Measurements from ENCODE around the gene MID1. TPM values are rescaled to one million over a fixed set of nuclear protein-coding genes. Genes with fewer than 3 reads are reported as not detected.

MID1 gene
- total RNA-seq, 1 experiment from 2014 or later, result 14.8 TPM

DNA sequence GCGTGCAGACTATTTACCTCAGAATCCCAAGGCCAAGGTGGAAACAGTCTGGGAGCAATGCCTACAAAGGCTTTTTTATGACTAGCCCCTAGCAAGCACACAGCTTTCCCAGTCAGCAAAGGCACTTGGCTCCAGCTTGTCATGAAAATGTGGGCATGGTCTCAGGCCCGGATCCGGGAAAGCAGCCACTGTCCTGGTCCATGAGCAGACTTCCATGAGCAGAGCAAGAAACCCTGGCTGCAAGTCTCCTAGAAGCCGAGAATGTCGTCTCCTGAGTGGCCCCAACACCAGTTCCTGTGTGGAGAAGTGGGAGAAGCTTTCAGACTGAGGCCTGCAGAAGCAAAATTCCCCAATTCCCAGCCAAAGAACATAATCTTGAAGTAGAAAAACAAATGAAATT lies 190.5 kb downstream of the MID1 start:
- H3K27ac ChIP-seq, result no peak overlapping the region
- no peak for DNase-seq (ENCODE audit: low read depth in 1 of 2, low spot score in 2 of 2)
- no peaks in the 10 kb centered on the region for H3K4me1 ChIP-seq (replicated peaks)
- no peaks in the 10 kb centered on the region for H3K36me3 ChIP-seq
- H3K9me3 ChIP-seq (replicated peaks), result no peaks in the 10 kb centered on the region
- H3K27me3 ChIP-seq (replicated peaks), result no peaks in the 10 kb centered on the region
- no peak overlapping the region for H3K4me3 ChIP-seq

DNA sequence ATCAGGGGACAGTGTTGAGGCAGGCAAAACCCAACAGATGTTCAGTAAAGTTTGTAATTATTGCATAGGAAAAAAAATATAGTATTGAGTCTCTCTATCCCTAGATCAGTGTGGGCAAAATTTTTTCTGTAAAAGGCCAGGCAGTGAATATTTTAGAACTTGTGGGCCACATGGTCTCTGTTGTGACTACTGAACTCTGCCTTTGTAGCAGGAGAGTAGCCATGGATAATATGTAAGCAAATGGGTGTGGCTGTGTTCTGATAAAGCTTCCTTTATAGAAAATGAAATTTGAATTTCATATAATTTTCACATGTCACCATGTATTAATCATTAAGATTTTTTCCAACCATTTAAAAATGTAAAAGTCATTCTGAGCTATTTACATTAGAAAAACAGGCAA lies 193.1 kb downstream of the MID1 start:
- H3K9me3 ChIP-seq (replicated peaks), result no peaks in the 10 kb centered on the region
- H3K27me3 ChIP-seq (replicated peaks), result no peaks in the 10 kb centered on the region
- no peak overlapping the region for H3K4me3 ChIP-seq
- H3K36me3 ChIP-seq, result no peaks in the 10 kb centered on the region
- H3K27ac ChIP-seq, result no peak overlapping the region
- no peaks in the 10 kb centered on the region for H3K4me1 ChIP-seq (replicated peaks)
- no peak for DNase-seq (ENCODE audit: low read depth in 1 of 2, low spot score in 2 of 2)

DNA sequence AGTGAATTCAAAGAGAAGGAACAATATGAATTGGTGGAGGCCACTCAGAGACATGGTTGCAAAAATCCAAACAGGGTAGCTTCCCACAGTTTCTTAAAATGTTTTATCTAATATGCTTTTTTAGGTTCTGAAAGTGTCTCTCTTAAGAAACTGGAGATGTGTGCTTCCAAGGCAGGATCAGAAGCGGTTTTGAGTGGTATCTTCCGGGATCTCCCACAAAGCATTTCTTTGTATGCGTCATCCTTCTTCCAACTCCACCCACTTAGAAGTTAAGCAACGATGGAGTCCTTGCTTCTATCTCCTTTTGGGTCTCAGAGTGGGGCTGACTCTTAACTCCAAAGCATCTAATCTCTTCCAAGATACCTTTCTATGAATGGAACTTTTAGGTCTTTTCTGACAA lies 196.7 kb downstream of the MID1 start:
- no peak for DNase-seq (ENCODE audit: low read depth in 1 of 2, low spot score in 2 of 2)
- Histone ChIP-seq H3K4me1 (replicated peaks) (no peaks in the 10 kb centered on the region), H3K27me3 (replicated peaks) (no peaks in the 10 kb centered on the region), H3K36me3 (no peaks in the 10 kb centered on the region), H3K27ac (no peak overlapping the region), H3K4me3 (no peak overlapping the region), H3K9me3 (replicated peaks) (no peaks in the 10 kb centered on the region)

DNA sequence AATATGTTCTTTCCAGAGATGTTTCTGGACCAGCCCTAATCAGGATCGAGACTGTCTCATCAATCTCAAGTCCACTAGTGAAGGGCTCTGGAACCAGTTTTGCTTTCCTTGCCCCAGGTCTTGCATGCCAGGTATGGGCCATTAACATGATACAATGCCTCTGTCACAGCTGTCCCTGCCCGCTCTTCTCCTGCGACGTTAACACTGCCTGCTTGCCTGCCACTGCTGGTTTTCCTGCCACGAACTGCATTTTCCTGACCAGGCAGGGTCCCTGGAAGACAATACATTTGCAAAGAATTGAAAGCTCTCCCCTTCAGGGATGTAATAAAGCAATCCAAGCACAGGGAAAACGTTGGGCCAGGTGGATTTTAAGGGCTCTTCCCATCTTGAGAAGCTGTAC lies 200.3 kb downstream of the MID1 start:
- Histone ChIP-seq H3K36me3 (no peaks in the 10 kb centered on the region), H3K27me3 (replicated peaks) (no peaks in the 10 kb centered on the region)

DNA sequence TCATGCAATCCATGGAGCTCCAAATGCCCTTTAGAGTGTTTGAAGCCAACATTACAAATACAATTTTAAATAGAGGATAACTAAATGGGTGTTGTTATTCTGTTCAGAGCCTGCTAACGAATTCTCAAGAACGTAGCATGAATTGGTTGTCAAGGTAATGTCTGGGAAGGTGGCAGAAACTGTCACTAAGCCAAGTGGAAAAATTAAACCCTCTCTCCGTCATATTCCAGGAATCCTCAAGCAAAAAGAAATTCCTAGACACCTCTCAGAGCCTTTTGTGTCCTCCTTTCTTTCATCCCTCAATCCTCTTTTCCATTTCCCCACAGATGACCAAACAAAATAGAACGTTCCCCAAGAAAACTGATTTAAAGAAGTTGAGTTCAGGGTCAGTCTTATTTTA lies 204.0 kb downstream of the MID1 start:
- no peak overlapping the region for H3K4me3 ChIP-seq
- H3K9me3 ChIP-seq (replicated peaks), result no peaks in the 10 kb centered on the region
- no peak for DNase-seq (ENCODE audit: low read depth in 1 of 2, low spot score in 2 of 2)
- no peaks in the 10 kb centered on the region for H3K36me3 ChIP-seq
- H3K27ac ChIP-seq, result no peak overlapping the region
- peaks cover 13% of the 10 kb centered on the region for H3K4me1 ChIP-seq (replicated peaks)
- no peaks in the 10 kb centered on the region for H3K27me3 ChIP-seq (replicated peaks)

More for the DNA sequence above, 200.3 kb downstream of the MID1 start:
- H3K27ac ChIP-seq, result no peak overlapping the region
- H3K9me3 ChIP-seq (replicated peaks), result no peaks in the 10 kb centered on the region
- H3K4me1 ChIP-seq (replicated peaks), result peaks cover 9% of the 10 kb centered on the region
- H3K4me3 ChIP-seq, result no peak overlapping the region
- no peak for DNase-seq (ENCODE audit: low read depth in 1 of 2, low spot score in 2 of 2)

DNA sequence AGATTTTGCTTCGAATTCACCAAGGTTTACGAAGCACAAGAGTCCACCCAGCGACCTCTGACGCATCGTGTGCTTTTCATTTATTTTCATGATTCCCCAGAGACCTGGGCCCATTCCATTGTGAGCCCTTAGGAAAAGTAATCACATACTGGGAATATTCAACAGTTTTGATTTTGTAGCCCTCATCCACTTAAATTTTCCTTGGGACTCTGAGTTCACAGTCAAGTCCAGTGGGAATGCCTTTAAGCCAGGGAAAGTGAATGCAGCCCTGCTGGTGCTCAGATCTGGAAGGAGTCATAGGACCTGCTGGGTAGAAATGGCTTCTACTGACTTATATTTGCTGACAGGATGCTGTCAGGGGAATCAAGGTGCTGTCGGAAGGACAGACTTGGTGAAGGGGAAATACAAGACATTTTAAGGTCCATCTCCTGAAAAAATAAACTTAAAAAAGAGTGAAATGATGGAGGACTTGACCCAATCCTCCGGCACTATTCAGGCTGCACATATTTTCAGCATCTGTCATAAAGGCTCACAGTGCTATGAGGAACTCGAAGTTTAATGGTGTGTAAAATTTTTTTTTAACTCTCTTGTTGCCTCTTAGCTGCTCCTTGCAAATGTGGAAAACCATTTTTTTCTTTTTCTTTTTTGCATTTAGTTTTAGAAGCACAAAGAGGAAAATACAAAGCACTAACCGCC lies 204.9 kb downstream of the MID1 start:
- peaks cover 16% of the 10 kb centered on the region for H3K4me1 ChIP-seq (replicated peaks)
- H3K36me3 ChIP-seq, result no peaks in the 10 kb centered on the region
- peak in 1 of 2 experiments; percentile 26 for DNase-seq (ENCODE audit: low read depth in 1 of 2, low spot score in 2 of 2)
- H3K9me3 ChIP-seq (replicated peaks), result no peaks in the 10 kb centered on the region
- peak overlapping the region; percentile 21; the same call in 1 of the 2 replicates for H3K27ac ChIP-seq
- H3K27me3 ChIP-seq (replicated peaks), result no peaks in the 10 kb centered on the region
- no peak overlapping the region for H3K4me3 ChIP-seq

DNA sequence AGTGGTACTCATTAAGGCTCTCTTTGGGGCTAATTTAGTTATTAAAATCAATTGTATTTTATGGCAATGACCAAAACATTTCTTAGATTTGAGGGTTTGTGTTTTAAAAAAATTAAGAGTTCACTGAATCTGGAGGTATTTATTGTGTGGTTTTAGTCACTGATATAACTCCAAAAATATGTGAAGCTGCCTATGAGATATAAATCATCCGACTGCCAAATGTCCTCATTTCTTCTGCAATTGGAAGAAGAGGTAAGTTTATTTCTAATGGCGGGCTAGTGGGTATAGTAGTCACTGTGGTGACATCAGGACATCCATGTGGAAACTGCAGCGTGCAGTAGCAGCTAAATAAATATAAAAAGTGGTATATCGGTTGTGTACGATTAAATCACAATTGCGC lies 205.5 kb downstream of the MID1 start:
- no peak overlapping the region for H3K4me3 ChIP-seq
- DNase-seq (ENCODE audit: low read depth in 1 of 2, low spot score in 2 of 2), result no peak
- no peaks in the 10 kb centered on the region for H3K27me3 ChIP-seq (replicated peaks)
- peaks cover 17% of the 10 kb centered on the region for H3K4me1 ChIP-seq (replicated peaks)
- no peak overlapping the region for H3K27ac ChIP-seq
- no peaks in the 10 kb centered on the region for H3K36me3 ChIP-seq
- H3K9me3 ChIP-seq (replicated peaks), result no peaks in the 10 kb centered on the region

DNA sequence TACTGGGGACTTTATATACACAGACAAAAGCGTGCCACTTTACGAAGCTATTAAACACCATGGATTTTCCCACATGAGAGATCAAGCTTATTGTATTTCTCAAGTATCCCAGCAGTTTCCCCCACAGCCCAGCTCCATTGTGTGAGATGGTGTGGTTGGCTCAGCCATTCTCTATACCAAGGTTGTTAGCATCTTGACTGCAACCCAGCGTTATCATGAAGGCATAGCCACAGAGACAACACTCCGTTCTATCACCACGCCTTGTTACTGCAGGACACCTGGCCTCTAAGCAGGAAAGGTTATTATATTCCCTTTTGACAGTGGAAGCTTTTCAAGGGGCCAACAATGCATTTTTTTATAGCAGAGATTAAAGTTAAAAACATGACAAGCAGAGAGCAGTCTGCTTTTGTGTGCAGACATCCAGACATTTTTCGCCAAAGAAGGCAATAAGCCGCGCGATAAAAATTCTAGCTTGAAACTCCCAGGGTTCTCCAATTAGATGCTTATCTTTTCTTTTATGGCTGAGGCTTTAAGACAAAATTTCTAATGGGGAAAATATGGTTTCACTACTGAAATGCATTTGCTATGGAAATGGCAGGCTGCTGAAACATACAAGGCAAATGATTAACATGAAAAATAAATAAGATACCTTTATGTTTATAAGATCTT lies 206.1 kb downstream of the MID1 start:
- no peak overlapping the region for H3K4me3 ChIP-seq
- no peak for DNase-seq (ENCODE audit: low read depth in 1 of 2, low spot score in 2 of 2)
- H3K27me3 ChIP-seq (replicated peaks), result no peaks in the 10 kb centered on the region
- peaks cover 17% of the 10 kb centered on the region for H3K4me1 ChIP-seq (replicated peaks)
- no peaks in the 10 kb centered on the region for H3K36me3 ChIP-seq
- H3K27ac ChIP-seq, result no peak overlapping the region
- H3K9me3 ChIP-seq (replicated peaks), result no peaks in the 10 kb centered on the region

DNA sequence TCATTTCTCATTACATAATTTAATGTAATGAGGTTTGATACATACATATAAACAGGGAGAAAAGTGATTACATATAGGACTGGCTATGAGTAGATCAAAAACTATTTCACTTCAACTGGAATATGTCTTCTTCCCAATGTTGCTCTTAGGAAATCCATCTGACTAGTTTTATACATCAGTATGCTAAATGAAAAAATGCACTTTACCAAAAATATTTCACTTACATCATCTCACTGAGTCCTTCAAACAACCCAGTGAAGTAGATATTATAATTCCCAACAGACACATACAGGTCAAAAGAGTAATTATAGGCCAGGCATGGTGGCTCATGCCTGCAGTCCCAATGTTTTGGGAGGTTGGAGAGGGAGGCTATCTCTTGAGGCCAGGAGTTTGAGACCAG lies 215.9 kb downstream of the MID1 start:
- no peak for DNase-seq (ENCODE audit: low read depth in 1 of 2, low spot score in 2 of 2)
- no peak overlapping the region for H3K27ac ChIP-seq
- no peaks in the 10 kb centered on the region for H3K27me3 ChIP-seq (replicated peaks)
- H3K4me1 ChIP-seq (replicated peaks), result no peaks in the 10 kb centered on the region
- H3K4me3 ChIP-seq, result no peak overlapping the region
- no peaks in the 10 kb centered on the region for H3K9me3 ChIP-seq (replicated peaks)
- H3K36me3 ChIP-seq, result no peaks in the 10 kb centered on the region

DNA sequence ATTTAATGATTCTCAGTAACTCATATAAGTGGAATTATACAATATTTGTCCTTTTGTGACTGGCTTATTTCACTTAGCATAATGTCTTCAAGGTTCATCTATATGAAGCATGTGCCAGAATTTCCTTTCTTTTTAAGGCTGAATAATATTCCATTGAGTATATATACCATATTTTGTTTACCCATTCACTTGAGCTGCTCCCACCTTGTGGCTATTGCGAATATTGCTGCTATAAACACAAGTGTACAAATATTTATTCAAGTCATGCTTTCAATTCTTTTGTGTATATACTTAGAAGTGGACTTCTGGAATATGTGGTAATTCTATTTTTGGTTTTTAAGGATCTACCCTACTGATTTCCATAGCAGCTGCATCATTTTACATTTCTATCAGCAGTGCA lies 219.1 kb downstream of the MID1 start:
- Histone ChIP-seq H3K4me3 (no peak overlapping the region), H3K9me3 (replicated peaks) (no peaks in the 10 kb centered on the region), H3K27ac (no peak overlapping the region), H3K27me3 (replicated peaks) (no peaks in the 10 kb centered on the region), H3K4me1 (replicated peaks) (no peaks in the 10 kb centered on the region), H3K36me3 (no peaks in the 10 kb centered on the region)
- no peak for DNase-seq (ENCODE audit: low read depth in 1 of 2, low spot score in 2 of 2)

DNA sequence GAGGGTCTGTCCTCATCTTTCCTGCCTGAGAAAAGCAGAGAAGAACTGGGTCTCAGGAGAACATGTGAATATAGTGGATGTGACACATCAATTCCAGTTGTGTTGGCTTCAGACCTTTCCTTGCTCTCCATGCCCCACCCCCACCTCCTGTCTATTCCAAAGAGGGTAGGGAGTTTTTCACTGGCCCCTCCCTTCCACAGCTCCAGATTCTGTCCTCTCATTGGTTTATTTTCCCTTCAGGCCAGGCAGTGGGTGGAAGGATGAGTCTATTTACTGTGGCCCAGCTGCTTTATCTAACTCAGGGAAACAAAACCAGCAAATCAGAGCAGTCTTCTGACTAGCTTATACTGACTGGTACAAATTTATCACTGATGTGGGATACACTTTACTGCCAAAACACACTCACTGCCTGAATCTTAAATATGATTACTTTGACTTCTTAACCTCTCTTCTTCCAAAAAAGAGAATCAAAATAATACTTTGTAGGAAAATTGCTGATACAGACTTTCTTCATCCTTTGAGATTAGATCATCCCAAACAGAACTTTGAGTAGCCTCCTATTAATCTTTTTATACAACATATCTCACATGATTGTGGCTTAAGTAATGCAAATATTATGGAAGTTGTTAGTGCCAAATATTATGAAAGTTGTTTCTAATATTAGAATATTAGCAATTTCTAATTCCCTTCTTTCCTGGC lies 221.2 kb downstream of the MID1 start:
- DNase-seq (ENCODE audit: low read depth in 1 of 2, low spot score in 2 of 2), result no peak
- Histone ChIP-seq H3K4me1 (replicated peaks) (peaks cover 13% of the 10 kb centered on the region), H3K36me3 (no peaks in the 10 kb centered on the region), H3K9me3 (replicated peaks) (no peaks in the 10 kb centered on the region), H3K27me3 (replicated peaks) (no peaks in the 10 kb centered on the region), H3K4me3 (no peak overlapping the region), H3K27ac (no peak overlapping the region)

DNA sequence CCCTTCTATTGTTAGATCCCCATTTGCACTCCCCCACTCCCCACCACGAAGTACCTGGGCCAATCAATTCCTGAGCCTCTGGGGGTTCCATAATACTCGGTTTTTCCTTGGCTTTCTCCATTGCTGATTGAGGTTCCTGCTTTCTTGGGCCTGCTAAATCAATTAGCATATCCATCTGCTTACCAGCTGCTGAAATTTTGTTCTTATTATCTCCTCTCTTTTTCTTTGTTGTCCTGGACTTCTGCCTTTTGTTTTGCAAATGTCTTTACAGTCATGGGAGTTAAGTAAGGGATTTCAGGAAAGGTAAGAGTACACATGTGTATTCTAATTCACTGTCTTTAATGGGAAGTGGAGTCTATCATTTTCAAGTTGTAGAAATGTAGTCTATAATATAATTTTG lies 222.2 kb downstream of the MID1 start:
- no peaks in the 10 kb centered on the region for H3K36me3 ChIP-seq
- H3K27me3 ChIP-seq (replicated peaks), result no peaks in the 10 kb centered on the region
- DNase-seq (ENCODE audit: low read depth in 1 of 2, low spot score in 2 of 2), result no peak
- no peaks in the 10 kb centered on the region for H3K9me3 ChIP-seq (replicated peaks)
- no peak overlapping the region for H3K27ac ChIP-seq
- H3K4me1 ChIP-seq (replicated peaks), result peaks cover 23% of the 10 kb centered on the region
- no peak overlapping the region for H3K4me3 ChIP-seq

DNA sequence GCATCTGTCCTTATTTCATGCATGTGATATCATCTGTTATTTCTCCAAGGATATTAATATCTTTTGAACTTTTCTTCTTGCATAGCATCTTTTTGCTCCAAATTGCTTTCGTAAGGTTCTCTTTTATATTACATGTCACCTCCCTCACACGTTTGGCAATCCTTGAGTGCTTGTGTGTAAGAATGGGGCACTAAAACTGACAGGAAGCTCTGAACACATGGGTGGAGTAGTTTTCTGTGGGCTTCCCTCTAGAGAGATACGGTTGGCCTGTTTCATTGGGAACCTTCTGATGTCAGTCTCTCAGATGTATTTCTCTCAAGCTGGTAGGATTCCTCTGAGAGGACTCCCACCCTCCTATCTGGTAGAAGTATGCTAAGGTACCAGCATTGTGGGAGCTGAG lies 223.0 kb downstream of the MID1 start:
- Histone ChIP-seq H3K27me3 (replicated peaks) (no peaks in the 10 kb centered on the region), H3K4me1 (replicated peaks) (peaks cover 23% of the 10 kb centered on the region), H3K27ac (no peak overlapping the region), H3K36me3 (no peaks in the 10 kb centered on the region), H3K9me3 (replicated peaks) (no peaks in the 10 kb centered on the region), H3K4me3 (no peak overlapping the region)
- DNase-seq (ENCODE audit: low read depth in 1 of 2, low spot score in 2 of 2), result no peak

DNA sequence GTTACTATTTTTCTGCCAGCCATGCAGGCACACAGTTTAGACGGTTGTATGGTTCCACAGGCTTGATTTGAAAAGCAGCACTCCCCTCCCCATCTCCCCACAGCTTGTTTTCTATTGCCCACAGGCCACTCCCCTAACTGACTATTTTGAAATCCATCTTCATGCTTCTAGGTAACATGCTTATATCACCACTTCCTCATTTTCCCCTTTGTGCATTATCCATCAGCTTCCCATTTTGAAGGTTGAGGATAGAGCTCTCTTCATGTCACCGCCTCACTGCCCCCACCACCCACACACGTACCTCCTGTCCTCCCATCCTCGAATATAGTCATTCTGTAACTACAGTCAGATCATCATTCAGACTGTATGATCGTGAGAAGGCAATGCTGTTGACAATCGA lies 224.7 kb downstream of the MID1 start:
- peak in 1 of 2 experiments; percentile 3 for DNase-seq (ENCODE audit: low read depth in 1 of 2, low spot score in 2 of 2)
- H3K27ac ChIP-seq, result no peak overlapping the region
- H3K4me1 ChIP-seq (replicated peaks), result peaks cover 23% of the 10 kb centered on the region
- no peak overlapping the region for H3K4me3 ChIP-seq
- no peaks in the 10 kb centered on the region for H3K36me3 ChIP-seq
- no peaks in the 10 kb centered on the region for H3K9me3 ChIP-seq (replicated peaks)
- no peaks in the 10 kb centered on the region for H3K27me3 ChIP-seq (replicated peaks)
